ENCODE data around the gene CCDC27.

CCDC27 gene

GRCh38 chr1:3817138-3817740 is 65.0 kb downstream of the CCDC27 start:
- in situ Hi-C loops (cut with MboI; ENCODE audit: low sequenced_read_pairs) = no loop called here

GRCh38 chr1:3817821-3818597 is 65.8 kb downstream of the CCDC27 start:
- in situ Hi-C loops (cut with MboI; ENCODE audit: low sequenced_read_pairs) = no loop called here

GRCh38 chr1:3819771-3820200 is 67.5 kb downstream of the CCDC27 start:
- in situ Hi-C loops (cut with MboI; ENCODE audit: low sequenced_read_pairs) = no loop called here

- in situ Hi-C loops (cut with MboI; ENCODE audit: low sequenced_read_pairs) = no loop called here
Measured at GRCh38 chr1:3820316-3820715, 68.1 kb downstream of the CCDC27 start.

- in situ Hi-C loops (cut with MboI; ENCODE audit: low sequenced_read_pairs) = no loop called here
Measured at GRCh38 chr1:3821004-3821403, 68.8 kb downstream of the CCDC27 start.

Measured in hTERT RPE-1 (cell line).